ENCODE results near the gene C2orf78. TPM values are rescaled to one million over a fixed set of nuclear protein-coding genes. Genes with fewer than 3 reads are reported as not detected.
A peak's percentile ranks its signal among the peaks of the same experiment; 100 is the strongest.

Gene C2orf78
- total RNA-seq, 4 donors from 2014 or later, result not detected

GRCh38 chr2:73828818-73829570 is 45.0 kb downstream of the C2orf78 start, which contains the start of gene STAMBP:
Gene STAMBP, plus strand, starts transcription at chr2:73828961. Its CDS starts 1,896 bp downstream, at chr2:73830857.
- under 1% methylated on average over 28 of the region's 48 CpGs for WGBS
- TF ChIP-seq POLR2A (IDR thresholded peaks at IDR 0.05), result peak in 1 of 2 donors; percentile 68
- peak in 1 of 3 donors; percentile 31 for TF ChIP-seq POLR2AphosphoS5 (IDR thresholded peaks at IDR 0.05)
- TF ChIP-seq CTCF (IDR thresholded peaks at IDR 0.05), result no peak
- H3K9me3 ChIP-seq, result no peaks in the 10 kb centered on the region
- peak; percentile 98 to 99 for DNase-seq (ENCODE audit: low spot score in 2 of 2)
- H3K36me3 ChIP-seq, result peaks cover 18% of the 10 kb centered on the region
- peak within 1 kb of the TSS; percentile 97 for H3K27ac ChIP-seq
- peaks cover 31% of the 10 kb centered on the region for H3K4me1 ChIP-seq
- peak within 1 kb of the TSS; percentile 89 for H3K4me3 ChIP-seq
- no peaks in the 10 kb centered on the region for H3K27me3 ChIP-seq

GRCh38 chr2:73830871-73831401 is 47.0 kb downstream of the C2orf78 start:
- no peaks in the 10 kb centered on the region for H3K9me3 ChIP-seq
- no peaks in the 10 kb centered on the region for H3K27me3 ChIP-seq
- H3K4me1 ChIP-seq, result peaks cover 31% of the 10 kb centered on the region
- no peak for DNase-seq (ENCODE audit: low spot score in 2 of 2)
- WGBS, result 57% methylated on average over 11 of the region's 11 CpGs
- H3K36me3 ChIP-seq, result peaks cover 29% of the 10 kb centered on the region
- peak overlapping the region; percentile 47 for H3K27ac ChIP-seq
- H3K4me3 ChIP-seq, result no peak overlapping the region
- TF ChIP-seq POLR2AphosphoS5 (IDR thresholded peaks at IDR 0.05), result no peak
- no peak for TF ChIP-seq POLR2A (IDR thresholded peaks at IDR 0.05)
- no peak for TF ChIP-seq CTCF (IDR thresholded peaks at IDR 0.05)
- TF ChIP-seq EP300 (IDR thresholded peaks at IDR 0.05), result no peak

GRCh38 chr2:73832930-73833329 is 48.9 kb downstream of the C2orf78 start:
- peaks cover 40% of the 10 kb centered on the region for H3K36me3 ChIP-seq
- no peak for DNase-seq (ENCODE audit: low spot score in 2 of 2)
- no peak overlapping the region for H3K27ac ChIP-seq
- no peaks in the 10 kb centered on the region for H3K27me3 ChIP-seq
- TF ChIP-seq POLR2A (IDR thresholded peaks at IDR 0.05) (no peak), CTCF (IDR thresholded peaks at IDR 0.05) (no peak), EP300 (IDR thresholded peaks at IDR 0.05) (no peak), POLR2AphosphoS5 (IDR thresholded peaks at IDR 0.05) (no peak)
- no peaks in the 10 kb centered on the region for H3K9me3 ChIP-seq
- H3K4me1 ChIP-seq, result peaks cover 30% of the 10 kb centered on the region
- H3K4me3 ChIP-seq, result no peak overlapping the region

GRCh38 chr2:73836141-73836943 is 52.4 kb downstream of the C2orf78 start:
- WGBS, result 95% methylated on average over 9 of the region's 17 CpGs
- Histone ChIP-seq H3K9me3 (no peaks in the 10 kb centered on the region), H3K4me1 (peaks cover 4% of the 10 kb centered on the region), H3K27ac (no peak overlapping the region), H3K27me3 (no peaks in the 10 kb centered on the region), H3K36me3 (peaks cover 50% of the 10 kb centered on the region), H3K4me3 (no peak overlapping the region)
- TF ChIP-seq POLR2A (IDR thresholded peaks at IDR 0.05), result no peak
- no peak for TF ChIP-seq EP300 (IDR thresholded peaks at IDR 0.05)
- no peak for TF ChIP-seq POLR2AphosphoS5 (IDR thresholded peaks at IDR 0.05)
- no peak for DNase-seq (ENCODE audit: low spot score in 2 of 2)

- Histone ChIP-seq H3K4me3 (no peak overlapping the region), H3K36me3 (peaks cover 49% of the 10 kb centered on the region), H3K9me3 (no peaks in the 10 kb centered on the region), H3K4me1 (no peaks in the 10 kb centered on the region), H3K27ac (no peak overlapping the region), H3K27me3 (no peaks in the 10 kb centered on the region)
- no peak for DNase-seq (ENCODE audit: low spot score in 2 of 2)
- TF ChIP-seq POLR2A (IDR thresholded peaks at IDR 0.05) (no peak), POLR2AphosphoS5 (IDR thresholded peaks at IDR 0.05) (no peak), EP300 (IDR thresholded peaks at IDR 0.05) (no peak), CTCF (IDR thresholded peaks at IDR 0.05) (no peak)
- WGBS, result 87% methylated on average over 4 of the region's 4 CpGs
Observed at GRCh38 chr2:73837847-73838585, 54.0 kb downstream of the C2orf78 start.
